ENCODE measurements around the gene PPARGC1A. TPM values are rescaled to one million over a fixed set of nuclear protein-coding genes. Genes with fewer than 3 reads are reported as not detected.

The PPARGC1A gene
- total and polyA plus RNA-seq, 7 donors: 2.0 to 8.6 (median 4.7) TPM

DNA sequence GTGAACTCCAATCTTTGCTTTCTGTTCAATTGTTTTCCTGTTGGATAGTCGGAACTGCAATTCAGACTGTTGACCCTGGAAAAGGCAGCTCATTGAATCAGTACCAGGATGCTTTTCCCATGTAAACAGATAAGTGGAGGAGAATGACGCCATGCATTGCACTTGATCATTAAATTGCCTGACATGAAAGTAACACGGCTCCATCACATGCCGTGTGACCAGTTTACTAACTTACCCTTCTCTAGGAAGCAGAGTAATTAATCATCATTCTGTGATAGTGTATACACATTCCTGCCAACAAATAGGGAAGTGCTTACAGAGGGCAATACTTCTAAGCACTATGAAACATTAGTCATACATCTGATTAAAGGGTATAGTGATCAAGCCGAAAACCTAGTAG is 101.4 kb downstream of the PPARGC1A start:
- Histone ChIP-seq H3K27me3 (no peaks in the 10 kb centered on the region), H3K9me3 (no peaks in the 10 kb centered on the region), H3K36me3 (peaks cover 0 to 5% (median 0%) of the 10 kb centered on the region in 4 donors), H3K4me1 (no peaks in the 10 kb centered on the region), H3K4me3 (no peak overlapping the region), H3K27ac (no peak overlapping the region)
- intact Hi-C loops (cut with DNase I): no loop called here
- TF ChIP-seq POLR2AphosphoS5 (IDR thresholded peaks at IDR 0.05) (no peak), POLR2A (IDR thresholded peaks at IDR 0.05) (no peak), EP300 (IDR thresholded peaks at IDR 0.05) (no peak)
- TF ChIP-seq, protein P1, sequence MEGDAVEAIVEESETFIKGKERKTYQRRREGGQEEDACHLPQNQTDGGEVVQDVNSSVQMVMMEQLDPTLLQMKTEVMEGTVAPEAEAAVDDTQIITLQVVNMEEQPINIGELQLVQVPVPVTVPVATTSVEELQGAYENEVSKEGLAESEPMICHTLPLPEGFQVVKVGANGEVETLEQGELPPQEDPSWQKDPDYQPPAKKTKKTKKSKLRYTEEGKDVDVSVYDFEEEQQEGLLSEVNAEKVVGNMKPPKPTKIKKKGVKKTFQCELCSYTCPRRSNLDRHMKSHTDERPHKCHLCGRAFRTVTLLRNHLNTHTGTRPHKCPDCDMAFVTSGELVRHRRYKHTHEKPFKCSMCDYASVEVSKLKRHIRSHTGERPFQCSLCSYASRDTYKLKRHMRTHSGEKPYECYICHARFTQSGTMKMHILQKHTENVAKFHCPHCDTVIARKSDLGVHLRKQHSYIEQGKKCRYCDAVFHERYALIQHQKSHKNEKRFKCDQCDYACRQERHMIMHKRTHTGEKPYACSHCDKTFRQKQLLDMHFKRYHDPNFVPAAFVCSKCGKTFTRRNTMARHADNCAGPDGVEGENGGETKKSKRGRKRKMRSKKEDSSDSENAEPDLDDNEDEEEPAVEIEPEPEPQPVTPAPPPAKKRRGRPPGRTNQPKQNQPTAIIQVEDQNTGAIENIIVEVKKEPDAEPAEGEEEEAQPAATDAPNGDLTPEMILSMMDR (IDR thresholded peaks at IDR 0.05): no peak
- WGBS, 2 donors: 39 to 55% methylated on average over 5 of the region's 5 CpGs
- DNase-seq: no peak

DNA sequence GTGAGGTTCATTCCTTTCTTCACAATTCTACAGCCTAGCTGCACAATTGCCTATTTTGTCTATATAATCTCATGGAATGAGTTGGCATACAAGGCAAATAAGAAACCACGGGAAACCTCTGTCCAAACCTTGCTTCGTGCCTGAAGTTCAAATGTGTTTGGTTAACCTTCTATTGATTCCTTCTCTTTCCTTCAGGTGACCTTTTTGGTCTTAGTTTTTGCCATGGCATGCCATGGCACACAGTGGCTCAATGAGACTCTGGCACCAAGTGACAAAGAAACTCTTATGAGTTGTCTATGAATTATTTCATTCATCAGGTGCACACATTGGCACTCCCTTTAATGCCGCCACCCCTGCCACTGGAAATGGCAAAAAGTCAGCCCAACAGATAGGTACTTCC is 101.8 kb downstream of the PPARGC1A start:
- intact Hi-C loops (cut with DNase I): no loop called here
- TF ChIP-seq, protein P1 (IDR thresholded peaks at IDR 0.05): no peak
- TF ChIP-seq POLR2AphosphoS5 (IDR thresholded peaks at IDR 0.05) (no peak), EP300 (IDR thresholded peaks at IDR 0.05) (no peak), POLR2A (IDR thresholded peaks at IDR 0.05) (no peak)
- H3K4me3 ChIP-seq: no peak overlapping the region

DNA sequence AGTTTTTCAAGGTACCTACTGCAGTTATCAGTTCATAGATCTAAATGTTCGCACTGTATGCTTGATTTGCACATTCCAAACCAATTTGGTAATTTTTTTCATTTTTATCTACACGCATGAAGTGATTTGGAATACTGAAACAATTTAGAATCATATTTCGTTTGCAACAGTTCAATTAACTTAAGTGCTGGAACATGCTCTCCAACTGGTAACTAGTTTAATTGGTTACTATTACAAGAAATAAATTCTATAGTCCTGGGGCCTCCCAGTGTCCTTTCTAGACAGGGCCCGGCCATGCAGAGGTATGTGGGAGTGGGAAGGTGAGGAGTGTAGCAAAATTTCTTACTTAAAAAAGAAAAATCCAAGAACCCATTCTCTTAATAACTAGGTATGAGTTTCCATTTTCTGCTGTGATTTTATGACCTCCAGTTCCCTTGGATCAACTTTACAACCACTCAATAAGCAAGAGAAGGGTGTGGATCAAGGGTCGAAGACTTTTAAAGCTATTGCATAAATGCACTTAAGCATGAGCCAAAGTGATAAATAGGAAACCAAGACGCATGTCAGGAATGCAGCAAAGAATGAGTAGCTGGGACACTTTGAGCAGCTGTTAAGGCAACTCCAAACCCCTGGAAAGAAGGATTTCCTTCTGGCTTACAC is 106.9 kb downstream of the PPARGC1A start:
- intact Hi-C loops (cut with DNase I): no loop called here
- Histone ChIP-seq H3K4me3 (no peak overlapping the region), H3K27me3 (no peaks in the 10 kb centered on the region), H3K36me3 (no peaks in the 10 kb centered on the region), H3K27ac (no peak overlapping the region), H3K9me3 (no peaks in the 10 kb centered on the region), H3K4me1 (no peaks in the 10 kb centered on the region)
- no peak for DNase-seq
- TF ChIP-seq POLR2A (IDR thresholded peaks at IDR 0.05): no peak
- TF ChIP-seq EP300 (IDR thresholded peaks at IDR 0.05): no peak
- TF ChIP-seq POLR2AphosphoS5 (IDR thresholded peaks at IDR 0.05): no peak
- TF ChIP-seq, protein P1 (IDR thresholded peaks at IDR 0.05): no peak
- WGBS, 2 donors: 60 to 64% methylated on average over 6 of the region's 6 CpGs

More for the DNA sequence above, 101.8 kb downstream of the PPARGC1A start:
- no peak for DNase-seq
- Histone ChIP-seq H3K9me3 (no peaks in the 10 kb centered on the region), H3K4me1 (no peaks in the 10 kb centered on the region), H3K36me3 (peaks cover 0 to 5% (median 0%) of the 10 kb centered on the region in 4 donors), H3K27me3 (no peaks in the 10 kb centered on the region), H3K27ac (no peak overlapping the region)
- WGBS, 2 donors: 91 to 92% methylated on average over 3 of the region's 3 CpGs

DNA sequence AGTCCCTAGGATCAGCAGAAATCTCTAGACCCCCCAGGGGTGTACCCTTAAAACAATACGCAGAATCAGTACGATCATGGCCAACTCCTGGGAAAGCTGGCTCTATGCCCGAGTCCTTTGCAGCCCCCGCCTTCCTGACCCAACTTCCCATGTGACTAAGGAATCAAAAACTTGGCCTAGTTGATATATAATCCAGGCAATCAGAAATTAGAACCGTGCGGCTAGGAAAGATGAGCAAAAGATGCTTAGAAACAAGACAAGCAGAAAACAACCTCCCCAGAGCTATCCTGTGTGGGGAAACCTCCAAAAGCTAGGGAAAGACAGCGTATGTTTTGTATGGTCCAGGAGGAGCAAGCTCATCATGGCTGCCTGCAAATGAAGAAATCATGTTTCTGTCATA is 110.0 kb downstream of the PPARGC1A start:
- WGBS, 2 donors: 91 to 93% methylated on average over 7 of the region's 7 CpGs
- Histone ChIP-seq H3K27ac (no peak overlapping the region), H3K27me3 (no peaks in the 10 kb centered on the region), H3K4me3 (no peak overlapping the region), H3K36me3 (no peaks in the 10 kb centered on the region), H3K9me3 (no peaks in the 10 kb centered on the region), H3K4me1 (no peaks in the 10 kb centered on the region)
- TF ChIP-seq, protein P1 (IDR thresholded peaks at IDR 0.05): no peak
- TF ChIP-seq POLR2AphosphoS5 (IDR thresholded peaks at IDR 0.05) (no peak), EP300 (IDR thresholded peaks at IDR 0.05) (no peak), POLR2A (IDR thresholded peaks at IDR 0.05) (no peak)
- no peak for DNase-seq
- intact Hi-C loops (cut with DNase I): no loop called here

DNA sequence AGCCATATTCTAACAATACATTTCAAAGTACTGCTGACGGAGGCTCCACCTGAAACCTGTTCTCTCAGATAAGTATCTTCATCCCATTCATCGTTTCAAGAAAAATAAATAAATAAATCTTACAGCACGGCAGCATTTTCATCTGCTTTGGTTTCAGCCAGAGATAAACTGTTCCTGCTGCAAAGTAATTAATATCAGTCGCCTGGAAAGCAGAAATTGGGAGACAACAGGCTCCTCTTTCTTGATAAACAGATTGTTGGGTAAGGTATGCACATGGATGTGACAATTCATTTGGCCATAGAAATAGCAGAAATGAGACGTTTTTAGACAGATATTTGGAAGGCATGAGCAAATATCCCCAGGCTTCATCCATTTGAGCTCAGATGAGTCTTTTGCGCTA is 110.4 kb downstream of the PPARGC1A start:
- Histone ChIP-seq H3K27ac (no peak overlapping the region), H3K36me3 (no peaks in the 10 kb centered on the region), H3K4me1 (no peaks in the 10 kb centered on the region), H3K27me3 (no peaks in the 10 kb centered on the region), H3K9me3 (no peaks in the 10 kb centered on the region), H3K4me3 (no peak overlapping the region)
- TF ChIP-seq EP300 (IDR thresholded peaks at IDR 0.05): no peak
- no peak for TF ChIP-seq POLR2A (IDR thresholded peaks at IDR 0.05)
- TF ChIP-seq, protein P1 (IDR thresholded peaks at IDR 0.05): no peak
- TF ChIP-seq POLR2AphosphoS5 (IDR thresholded peaks at IDR 0.05): no peak
- intact Hi-C loops (cut with DNase I): no loop called here
- no peak for DNase-seq
- 84 to 90% methylated on average over 6 of the region's 6 CpGs for WGBS, 2 donors
